ENCODE results near the gene ADAD2.

The ADAD2 gene

DNA sequence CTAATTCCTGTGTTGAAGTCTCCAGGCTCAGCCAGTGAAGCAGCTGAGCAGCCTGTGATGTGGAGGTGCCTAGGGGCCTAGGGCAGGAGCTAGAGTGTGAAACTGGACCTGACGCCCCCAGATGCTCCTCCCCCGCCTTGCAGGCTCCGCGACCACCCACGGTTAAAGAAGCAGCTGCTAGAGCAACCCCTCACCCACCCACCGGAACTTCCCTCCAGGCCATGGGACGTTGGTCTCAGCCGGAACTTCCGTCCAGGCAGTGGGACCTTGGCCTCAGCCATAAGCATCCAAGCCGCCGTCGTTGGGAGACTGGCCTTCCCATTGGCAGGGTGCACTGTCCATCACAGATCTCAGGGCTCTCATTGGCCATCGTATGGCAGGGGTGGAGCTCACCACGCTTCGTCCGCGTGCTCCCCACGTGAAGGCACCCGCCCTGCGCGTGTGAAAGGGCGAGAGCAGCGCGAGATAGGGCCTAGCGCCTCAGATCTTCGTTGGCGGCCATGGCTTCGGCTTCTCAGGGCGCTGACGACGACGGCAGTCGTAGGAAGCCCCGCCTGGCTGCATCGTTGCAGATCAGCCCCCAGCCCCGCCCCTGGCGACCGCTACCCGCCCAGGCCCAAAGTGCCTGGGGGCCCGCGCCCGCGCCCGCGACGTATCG lies at the start of gene ADAD2:
TSS of gene ADAD2 (plus strand) at position 427 of the 658 bp plus-strand sequence. CDS start at position 501, 74 bp downstream.
- DNase-seq, result no peak

- DNase-seq, result no peak
These were observed 47.9 kb upstream of the ADAD2 start for GRCh38 chr16:84143081-84143480.

DNA sequence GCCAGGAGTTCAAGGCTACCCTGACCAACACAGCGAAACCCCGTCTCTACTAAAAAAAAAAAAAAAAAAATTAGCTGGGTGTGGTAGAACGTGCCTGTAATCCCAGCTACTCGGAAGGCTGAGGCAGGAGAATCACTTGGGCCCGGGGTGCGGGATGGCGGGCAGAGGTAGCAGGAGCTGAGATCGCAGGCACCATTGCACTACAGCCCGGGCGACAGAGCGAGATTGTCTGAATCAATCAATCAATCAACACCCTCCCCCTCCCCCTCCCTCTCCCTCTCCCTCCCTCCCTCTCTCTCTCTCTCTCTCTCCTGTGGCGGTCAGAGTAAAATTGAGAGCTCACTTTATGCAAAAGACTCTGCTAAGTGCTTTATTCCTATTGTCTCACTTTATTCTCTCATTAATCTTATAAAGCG lies 47.2 kb upstream of the ADAD2 start:
- no peak for DNase-seq

DNA sequence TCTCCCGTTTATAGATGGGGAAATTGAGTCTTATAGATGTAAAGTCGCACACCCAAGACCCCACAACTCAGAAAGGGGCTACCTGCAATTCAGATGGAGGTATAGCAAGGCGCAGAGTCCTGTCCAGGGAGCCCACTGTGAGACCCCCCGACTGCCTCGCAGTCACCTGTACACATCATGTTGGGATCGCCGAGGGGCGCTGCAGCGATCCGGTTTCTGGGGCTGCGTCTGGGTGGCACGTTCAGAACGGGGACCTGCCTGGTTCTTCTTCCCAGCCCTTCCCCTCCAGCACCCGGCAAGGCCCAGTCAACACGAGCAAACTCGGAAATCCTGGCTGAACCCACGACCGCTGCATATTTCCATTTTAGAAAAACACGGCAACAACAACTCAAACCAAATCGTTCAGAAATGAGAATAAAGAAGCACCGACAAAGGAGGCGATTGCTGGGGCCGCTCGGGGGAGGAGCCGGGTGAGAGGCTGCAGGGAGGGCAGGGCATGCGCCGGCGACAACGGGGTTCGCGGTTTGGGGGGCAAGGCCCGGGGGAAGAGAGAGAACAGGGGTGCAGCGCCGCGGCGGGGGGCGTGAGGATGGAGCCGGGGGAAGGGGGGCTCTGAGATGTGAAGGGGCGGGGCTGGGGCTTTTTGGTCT lies 46.6 kb upstream of the ADAD2 start:
- DNase-seq, result no peak

DNA sequence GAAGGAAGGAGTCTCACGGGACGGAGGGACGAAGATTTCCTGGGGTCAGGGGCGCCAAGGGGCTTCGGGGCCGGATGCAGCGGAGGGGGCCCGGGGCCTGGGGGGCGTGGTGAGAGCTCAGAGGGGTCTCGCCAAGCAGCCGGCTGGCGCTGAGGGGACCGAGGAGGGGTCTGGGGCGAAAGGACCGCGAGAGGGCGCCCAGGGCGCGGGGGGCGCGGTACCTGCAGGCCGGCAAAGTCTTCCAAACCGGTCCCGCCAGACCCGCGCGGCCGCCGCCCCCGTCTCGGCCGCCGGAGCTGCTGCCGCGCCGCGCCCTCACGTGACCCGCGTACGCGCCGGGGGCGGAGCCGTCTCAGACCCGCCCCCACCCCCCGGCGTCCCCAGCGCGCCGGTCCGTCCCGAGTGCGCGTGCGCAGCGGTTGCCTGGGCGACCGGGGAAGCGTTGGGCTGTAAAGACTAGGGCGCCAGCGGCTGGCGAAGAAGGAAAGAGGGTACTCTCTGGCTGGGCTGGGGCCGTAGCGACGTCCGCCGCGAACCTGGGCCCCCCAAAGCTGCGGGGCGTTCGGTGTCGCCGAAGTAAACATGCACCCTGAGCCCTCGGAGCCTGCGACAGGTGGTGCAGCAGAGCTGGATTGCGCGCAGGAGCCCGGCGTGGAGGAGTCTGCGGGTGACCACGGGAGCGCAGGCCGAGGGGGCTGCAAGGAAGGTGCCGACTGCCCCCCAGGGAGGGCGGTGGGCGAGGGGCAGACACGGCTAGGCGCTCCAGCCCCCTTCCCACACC lies 45.9 kb upstream of the ADAD2 start, which contains the start of the genes DNAAF1 and HSDL1:
TSS of gene DNAAF1 (plus strand) at position 450 of the 781 bp plus-strand sequence. CDS start at position 583, 133 bp downstream.
TSS of gene HSDL1 (minus strand) at position 319 of the 781 bp plus-strand sequence. CDS start 13,856 bp downstream, outside the sequence.
- peak; percentile 19 for DNase-seq

GRCh38 chr16:84150926-84151325 lies 40.0 kb upstream of the ADAD2 start:
- DNase-seq, result no peak

- no peak for DNase-seq
These were observed 37.2 kb upstream of the ADAD2 start for GRCh38 chr16:84153660-84154214.

- no peak for DNase-seq
These were observed 35.7 kb upstream of the ADAD2 start for GRCh38 chr16:84155226-84155625.

DNA sequence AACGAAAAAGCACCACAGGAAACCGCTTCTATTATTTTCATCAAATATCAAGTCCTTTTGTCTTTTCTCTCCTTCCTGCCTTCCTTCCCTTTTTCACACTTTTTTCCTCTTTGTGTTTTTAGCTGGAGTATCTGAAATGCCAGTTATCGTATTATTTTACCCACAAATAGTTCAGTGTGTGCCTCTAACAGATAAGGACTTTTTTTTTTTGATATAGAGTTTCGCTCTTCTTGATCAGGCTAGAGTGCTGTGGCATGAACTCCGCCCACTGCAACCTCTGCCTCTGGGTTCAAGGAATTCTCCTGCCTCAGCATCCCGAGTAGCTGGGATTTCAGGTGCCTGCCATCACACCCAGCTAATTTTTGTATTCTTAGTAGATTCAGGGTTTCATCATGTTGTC lies 35.2 kb upstream of the ADAD2 start:
- DNase-seq, result no peak

DNA sequence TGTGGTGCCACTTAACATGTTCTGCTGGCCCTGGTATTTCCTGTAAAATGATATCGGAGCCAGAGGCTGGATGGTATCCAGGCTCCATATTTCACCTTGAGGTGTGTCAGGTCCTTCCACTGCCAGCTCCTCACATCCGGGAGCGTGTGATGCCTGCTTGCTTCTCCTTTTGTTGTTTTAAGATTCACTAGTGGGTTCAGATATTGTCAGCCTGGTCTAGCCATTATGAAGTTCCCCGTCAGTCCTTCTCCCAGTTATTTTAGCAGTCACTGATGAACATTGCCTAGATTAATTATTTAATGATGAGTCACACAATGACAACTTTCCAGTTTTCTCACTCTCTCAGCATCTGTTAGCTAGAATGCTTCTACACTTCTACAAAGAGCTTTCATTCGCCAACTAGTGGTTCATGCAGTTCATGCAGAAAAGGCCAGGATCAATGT lies 34.6 kb upstream of the ADAD2 start:
- peak; percentile 37 for DNase-seq

- DNase-seq, result no peak
These were observed 31.9 kb upstream of the ADAD2 start for GRCh38 chr16:84159007-84159406.

DNA sequence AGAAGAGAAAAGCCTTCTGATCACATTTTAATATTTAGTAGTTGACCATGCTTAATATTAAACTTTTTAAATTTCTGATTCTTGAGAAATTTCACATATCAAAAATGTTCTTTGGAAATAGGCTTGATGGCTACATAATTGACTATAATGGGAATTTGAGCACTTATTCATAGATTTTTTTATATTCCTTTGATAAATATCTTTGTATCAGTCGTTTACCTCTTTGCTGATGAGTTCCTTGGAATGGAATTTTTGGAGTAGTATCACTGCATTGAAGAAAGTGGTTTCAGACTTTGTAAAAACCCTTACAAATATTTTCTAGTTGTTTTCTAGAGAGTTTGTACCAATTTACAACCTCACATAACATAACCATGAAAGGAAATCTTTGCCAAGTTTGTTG lies 31.2 kb upstream of the ADAD2 start:
- DNase-seq, result no peak

DNA sequence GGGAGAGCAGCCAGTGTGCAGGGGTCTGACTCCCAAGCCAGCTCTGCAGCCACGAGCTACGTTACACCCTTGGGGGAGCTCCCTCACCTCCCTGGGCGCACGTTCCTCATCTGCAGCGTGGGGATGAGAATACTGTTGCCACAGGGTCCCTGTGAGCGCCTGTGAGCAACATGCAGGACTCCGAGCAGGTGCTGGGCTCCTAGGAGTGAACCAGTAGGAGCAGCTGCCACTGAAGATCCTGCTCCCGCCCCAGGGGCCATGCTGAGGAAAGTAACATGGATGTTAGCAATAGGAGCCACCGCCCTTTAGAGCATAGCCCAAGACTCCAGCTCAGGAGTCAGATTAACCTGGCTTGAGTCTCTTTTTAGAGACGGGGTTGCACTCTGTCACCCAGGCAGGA lies 29.9 kb upstream of the ADAD2 start:
- DNase-seq, result no peak

DNA sequence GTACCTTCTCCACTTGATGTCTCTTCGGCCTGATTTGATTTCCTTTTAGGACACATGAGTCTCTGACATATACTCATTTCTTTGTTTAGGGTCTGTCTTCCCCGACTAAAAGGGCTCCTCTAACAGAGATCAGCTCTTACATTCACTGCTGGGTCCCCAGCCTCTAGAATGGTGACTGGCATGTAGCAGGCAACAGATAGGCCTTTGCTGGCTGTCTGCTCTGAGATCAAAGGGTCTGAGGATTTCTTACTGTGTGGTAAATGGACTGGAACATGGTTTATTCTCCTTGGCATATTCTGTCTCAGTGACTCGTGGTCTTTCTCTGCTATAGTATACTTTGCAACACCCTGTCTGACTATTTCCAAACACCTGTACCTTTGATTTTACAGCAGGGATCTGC lies 29.2 kb upstream of the ADAD2 start:
- DNase-seq, result no peak

- DNase-seq, result no peak
These were observed 25.2 kb upstream of the ADAD2 start for GRCh38 chr16:84165746-84166145.

DNA sequence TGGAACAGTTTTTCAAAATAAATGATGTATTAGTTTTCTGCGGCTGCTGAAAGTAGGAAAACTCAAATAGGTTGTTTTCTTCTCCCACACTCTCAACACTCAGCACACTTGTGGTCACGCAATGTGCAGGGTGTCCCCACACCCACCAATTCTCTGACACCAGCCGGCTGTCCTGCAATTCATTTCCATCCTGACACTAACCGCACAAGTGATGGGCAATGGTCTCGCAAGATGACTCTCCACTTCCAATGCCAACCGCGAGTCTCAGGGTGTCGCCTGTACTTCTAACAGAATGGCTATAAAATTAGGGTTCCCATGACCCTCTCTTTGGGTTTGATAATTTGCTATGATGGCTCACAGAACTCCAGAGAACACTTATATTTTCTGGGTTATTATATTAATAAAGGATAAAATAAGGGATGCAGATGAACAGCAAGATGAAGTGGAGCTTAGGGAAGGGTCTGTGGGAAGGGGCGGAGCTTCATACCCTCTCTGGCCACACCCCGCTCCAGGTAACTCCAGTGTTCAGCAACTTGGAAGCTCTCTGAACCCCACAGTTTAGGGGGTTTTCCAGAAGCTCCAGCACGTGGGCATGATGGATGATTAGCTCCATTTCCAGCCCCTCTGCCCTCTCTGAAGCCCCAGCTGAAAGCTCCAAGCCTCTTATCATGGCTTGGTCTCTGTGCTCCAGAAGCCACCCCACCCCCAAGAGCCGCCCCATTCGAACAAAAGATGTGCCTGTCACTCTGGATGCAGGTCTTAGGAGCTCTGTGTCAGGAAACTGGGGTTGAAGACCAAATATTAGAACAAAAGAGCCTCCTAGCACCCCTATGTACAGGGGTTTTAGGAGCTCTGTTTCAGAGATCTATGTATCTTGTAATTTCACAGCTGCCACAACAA lies 23.9 kb upstream of the ADAD2 start:
- DNase-seq, result no peak

DNA sequence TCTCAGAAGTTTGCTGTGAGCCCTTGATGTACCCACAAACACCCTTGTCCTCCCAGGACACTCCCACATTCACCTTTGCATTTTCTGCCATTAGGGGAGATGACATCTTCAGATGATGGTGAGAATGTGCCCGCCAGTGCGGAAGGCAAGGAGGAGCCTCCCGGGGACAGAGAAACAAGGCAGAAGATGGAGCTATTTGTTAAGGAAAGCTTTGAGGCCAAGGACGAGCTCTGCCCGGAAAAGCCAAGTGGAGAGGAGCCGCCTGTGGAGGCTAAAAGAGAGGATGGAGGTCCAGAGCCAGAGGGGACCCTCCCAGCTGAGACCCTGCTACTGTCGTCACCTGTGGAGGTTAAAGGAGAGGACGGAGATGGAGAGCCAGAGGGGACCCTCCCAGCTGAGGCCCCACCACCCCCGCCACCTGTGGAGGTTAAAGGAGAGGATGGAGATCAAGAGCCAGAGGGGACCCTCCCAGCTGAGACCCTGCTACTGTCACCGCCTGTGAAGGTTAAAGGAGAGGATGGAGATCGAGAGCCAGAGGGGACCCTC lies 21.1 kb upstream of the ADAD2 start:
- no peak for DNase-seq

DNA sequence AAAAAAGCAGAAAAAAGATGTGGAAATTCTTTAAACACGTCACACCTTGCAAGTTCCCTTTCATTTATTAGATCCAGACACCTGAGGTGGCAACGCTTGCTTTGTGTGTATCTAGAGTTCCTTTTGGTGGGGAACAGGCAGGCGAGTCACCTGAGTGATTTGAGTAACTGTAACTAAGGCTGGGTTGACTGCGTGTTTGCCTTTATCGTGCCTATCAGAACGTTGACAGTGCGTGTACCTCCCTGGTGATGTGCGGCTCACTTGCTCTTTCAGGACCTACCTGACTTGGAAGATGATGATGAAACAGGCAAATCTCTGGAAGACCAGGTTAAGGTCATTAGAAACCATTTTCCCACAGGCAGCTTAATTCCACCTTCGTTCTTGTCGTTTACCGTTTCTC lies 16.6 kb upstream of the ADAD2 start:
- DNase-seq, result no peak

GRCh38 chr16:84175350-84176081 lies 15.4 kb upstream of the ADAD2 start:
- peak; percentile 55 for DNase-seq

- no peak for DNase-seq
These were observed 14.5 kb upstream of the ADAD2 start for GRCh38 chr16:84176192-84177053.
